ENCODE measurements around the gene GPR34. TPM values are rescaled to one million over a fixed set of nuclear protein-coding genes. Genes with fewer than 3 reads are reported as not detected.
"Not testable (repeated sequence)": the region's sequence is repeated elsewhere in the genome, so short reads cannot be mapped to it uniquely, and the experiment has no call there.

GPR34 gene
- polyA plus RNA-seq, 12 donors: 4.2 to 10.6 (median 7.7) TPM; not detected in 1

- DNase-seq: no peak
Measured at GRCh38 chrX:41692162-41692749, 3.5 kb downstream of the GPR34 start.

- DNase-seq: no peak
Measured at GRCh38 chrX:41693024-41693423, 4.3 kb downstream of the GPR34 start.

- no peak for DNase-seq
Measured at GRCh38 chrX:41695426-41695825, 6.7 kb downstream of the GPR34 start.

GRCh38 chrX:41703574-41704029 lies 14.8 kb downstream of the GPR34 start:
- DNase-seq: no peak

- DNase-seq: no peak
Measured at GRCh38 chrX:41705042-41705441, 16.3 kb downstream of the GPR34 start.

GRCh38 chrX:41705680-41706374 lies 17.1 kb downstream of the GPR34 start:
- no peak for DNase-seq

GRCh38 chrX:41707218-41707617 lies 18.4 kb downstream of the GPR34 start:
- no peak for DNase-seq

GRCh38 chrX:41708486-41708885 lies 19.7 kb downstream of the GPR34 start:
- no peak for DNase-seq

GRCh38 chrX:41711021-41711667 lies 22.4 kb downstream of the GPR34 start:
- no peak for DNase-seq

- DNase-seq: no peak
Measured at GRCh38 chrX:41716222-41716621, 27.4 kb downstream of the GPR34 start.

- no peak for DNase-seq
Measured at GRCh38 chrX:41716767-41717473, 28.1 kb downstream of the GPR34 start.

GRCh38 chrX:41718481-41719235 lies 29.9 kb downstream of the GPR34 start:
- DNase-seq: no peak

- DNase-seq: not testable (repeated sequence)
Measured at GRCh38 chrX:41719610-41720009, 30.8 kb downstream of the GPR34 start.

GRCh38 chrX:41720125-41720779 lies 31.5 kb downstream of the GPR34 start:
- DNase-seq: no peak

- DNase-seq: no peak
Measured at GRCh38 chrX:41721590-41721989, 32.8 kb downstream of the GPR34 start.

GRCh38 chrX:41722214-41722613 lies 33.4 kb downstream of the GPR34 start:
- DNase-seq: no peak

- DNase-seq: no peak
Measured at GRCh38 chrX:41722816-41723618, 34.2 kb downstream of the GPR34 start.

- DNase-seq: no peak
Measured at GRCh38 chrX:41723826-41724225, 35.1 kb downstream of the GPR34 start, which contains the start of gene GPR82. Gene GPR82 (plus strand): TSS chrX:41724181. CDS start chrX:41727027, 2,846 bp downstream.

GRCh38 chrX:41728125-41728524 lies 39.4 kb downstream of the GPR34 start:
- DNase-seq: no peak

GRCh38 chrX:41730081-41730480 lies 41.3 kb downstream of the GPR34 start:
- DNase-seq: no peak
